SK-N-MC (cell line): ENCODE data around the gene SMARCAD1.
A peak's percentile ranks its signal among the peaks of the same experiment; 100 is the strongest.

Experiments
- DNase-seq: peaks from one replicate; pipeline ENCODE4 v3.0.0-alpha.2; 2011; ENCODE audit warnings: low read depth, low spot score
- H3K27ac ChIP-seq: fragments of 200-600 bp; sonication (generic); 2 replicates; pipeline ENCODE4 v1.5.1; 2016; ENCODE audit warnings: mixed run types
- H3K36me3 ChIP-seq: fragments of 200-600 bp; sonication (generic); 2 replicates; pipeline ENCODE4 v1.6.1; 2017; ENCODE audit warnings: antibody characterized with exemption, low read length, mixed read lengths; ENCODE audit not compliant: insufficient read depth
- H3K4me3 ChIP-seq: fragments of 200-600 bp; sonication (generic); 2 replicates; pipeline ENCODE4 v1.5.1; 2016
- H3K9ac ChIP-seq: fragments of 200-600 bp; sonication (generic); 2 replicates; pipeline ENCODE4 v1.8.0; 2017; ENCODE audit warnings: mixed run types, mixed read lengths; ENCODE audit not compliant: insufficient read length
- H3K9me3 ChIP-seq: fragments of 200-600 bp; sonication (generic); 2 replicates; pipeline ENCODE4 v1.6.1; 2017; ENCODE audit warnings: low read depth, mild to moderate bottlenecking, antibody characterized with exemption, low read length, moderate library complexity, mixed read lengths
- EZH2 ChIP-seq: fragments of 200-600 bp; sonication (generic); IDR thresholded peaks from one replicate; pipeline ENCODE4 v1.6.1; 2017; ENCODE audit warnings: antibody characterized with exemption
- FOXP2 ChIP-seq: optimal IDR thresholded peaks from 2 replicates; pipeline ENCODE3; 2011; ENCODE audit warnings: mild to moderate bottlenecking, moderate library complexity; ENCODE audit not compliant: insufficient read depth; ENCODE audit errors: extremely low read length, control extremely low read depth
- POLR2AphosphoS5 ChIP-seq: IDR thresholded peaks from 2 replicates; pipeline ENCODE4 v1.6.1; 2012; ENCODE audit warnings: mild to moderate bottlenecking, low read depth, low read length, borderline replicate concordance

Gene SMARCAD1

GRCh38 chr4:94338681-94339351, 131.2 kb downstream of the SMARCAD1 start:
- Histone ChIP-seq H3K9me3 (no peaks in the 10 kb centered on the region), H3K9ac (peak overlapping the region; percentile 40), H3K36me3 (no peaks in the 10 kb centered on the region), H3K27ac (peak overlapping the region; percentile 91), H3K4me3 (peak overlapping the region; percentile 53)
- no peak for DNase-seq
- no peak for TF ChIP-seq POLR2AphosphoS5

DNA sequence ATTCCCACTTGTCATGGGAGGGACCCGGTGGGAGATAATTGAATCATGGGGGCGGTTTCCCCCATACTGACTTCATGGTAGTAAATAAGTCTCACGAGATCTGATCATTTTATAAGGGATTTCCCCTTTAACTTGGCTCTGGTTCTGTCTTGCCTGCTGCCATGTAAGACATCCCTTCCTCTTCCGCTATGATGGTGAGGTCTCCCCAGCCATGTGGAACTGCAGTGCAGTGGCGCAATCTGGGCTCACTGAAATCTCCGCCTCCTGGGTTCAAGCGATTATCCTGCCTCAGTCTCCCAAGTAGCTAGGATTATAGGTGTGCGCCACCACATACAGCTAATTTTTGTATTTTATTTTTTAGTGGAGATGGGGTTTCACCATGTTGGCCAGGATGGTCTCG, 132.1 kb downstream of the SMARCAD1 start:
- Histone ChIP-seq H3K9ac (no peak overlapping the region), H3K27ac (peak overlapping the region; percentile 91), H3K9me3 (no peaks in the 10 kb centered on the region), H3K36me3 (no peaks in the 10 kb centered on the region), H3K4me3 (0 out of 2 replicates have a peak overlapping the region, but pooled peaks have one; percentile 53)
- TF ChIP-seq EZH2 (no peak), POLR2AphosphoS5 (no peak), FOXP2 (no peak)
- DNase-seq, result no peak
